IPS-18c (cell line): ENCODE results near the gene NPW.

ENCODE experiments used
- H3K4me3 ChIP-seq: 2 replicates; pipeline ENCODE4 v1.7.0; 2013; ENCODE audit warnings: low read depth, mild to moderate bottlenecking, low read length, moderate library complexity; ENCODE audit not compliant: insufficient read depth
- H3K9me3 ChIP-seq: one replicate; pipeline ENCODE4 v1.6.1; 2013; ENCODE audit warnings: mild to moderate bottlenecking, low read length, moderate library complexity; ENCODE audit not compliant: control insufficient read depth, insufficient read depth

The NPW gene

DNA sequence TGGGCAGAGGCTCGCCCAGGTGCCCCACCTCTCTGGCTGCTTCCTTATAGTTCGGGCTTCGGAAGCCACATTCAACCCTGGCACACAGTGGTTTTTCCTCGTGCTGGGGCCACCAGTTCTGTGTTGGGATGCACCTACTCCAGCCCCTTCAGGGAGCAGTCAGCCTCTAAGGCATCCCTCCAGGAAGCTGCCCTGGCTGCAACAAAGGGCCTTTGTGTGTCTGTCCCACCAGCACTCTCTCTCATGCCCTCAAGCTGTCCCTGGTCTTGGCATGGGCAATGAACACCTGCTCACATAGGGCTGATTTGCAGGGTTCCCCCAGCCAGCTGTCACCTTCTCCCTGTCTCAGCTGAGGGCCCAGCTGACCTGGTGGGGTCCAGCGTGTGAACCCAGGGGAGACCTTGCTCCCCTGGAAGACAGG lies 37.6 kb upstream of the NPW start:
- H3K4me3 ChIP-seq, result no peak overlapping the region
- H3K9me3 ChIP-seq, result peaks cover 3% of the 10 kb centered on the region

DNA sequence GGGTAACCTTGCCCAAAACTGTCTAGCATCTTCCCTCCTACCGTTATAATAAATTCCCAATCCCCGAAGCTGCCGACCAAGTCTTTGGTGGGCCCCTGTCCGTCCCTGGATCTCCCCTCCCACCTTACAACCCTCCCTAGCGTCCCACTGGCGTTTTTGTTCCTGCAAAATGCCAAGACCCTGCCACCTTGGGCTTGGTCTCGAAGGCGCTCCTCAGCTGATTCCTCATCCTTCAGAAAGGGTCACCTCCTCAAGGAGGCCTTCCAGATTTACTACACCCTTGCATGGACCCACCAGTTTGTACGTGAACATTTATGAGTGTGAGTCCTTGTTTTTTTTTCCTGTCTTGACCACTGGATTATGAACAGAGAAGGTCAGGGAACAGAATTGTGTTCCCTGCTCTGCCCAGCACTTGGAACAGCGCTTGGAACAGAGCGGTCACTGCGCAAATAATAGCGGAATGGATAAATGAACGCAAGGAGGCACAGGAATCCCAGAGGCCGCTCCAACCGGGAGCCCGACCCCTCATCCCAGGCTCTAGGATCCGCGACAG lies 36.5 kb upstream of the NPW start:
- Histone ChIP-seq H3K4me3 (peak overlapping the region; percentile 89), H3K9me3 (peaks cover 3% of the 10 kb centered on the region)

DNA sequence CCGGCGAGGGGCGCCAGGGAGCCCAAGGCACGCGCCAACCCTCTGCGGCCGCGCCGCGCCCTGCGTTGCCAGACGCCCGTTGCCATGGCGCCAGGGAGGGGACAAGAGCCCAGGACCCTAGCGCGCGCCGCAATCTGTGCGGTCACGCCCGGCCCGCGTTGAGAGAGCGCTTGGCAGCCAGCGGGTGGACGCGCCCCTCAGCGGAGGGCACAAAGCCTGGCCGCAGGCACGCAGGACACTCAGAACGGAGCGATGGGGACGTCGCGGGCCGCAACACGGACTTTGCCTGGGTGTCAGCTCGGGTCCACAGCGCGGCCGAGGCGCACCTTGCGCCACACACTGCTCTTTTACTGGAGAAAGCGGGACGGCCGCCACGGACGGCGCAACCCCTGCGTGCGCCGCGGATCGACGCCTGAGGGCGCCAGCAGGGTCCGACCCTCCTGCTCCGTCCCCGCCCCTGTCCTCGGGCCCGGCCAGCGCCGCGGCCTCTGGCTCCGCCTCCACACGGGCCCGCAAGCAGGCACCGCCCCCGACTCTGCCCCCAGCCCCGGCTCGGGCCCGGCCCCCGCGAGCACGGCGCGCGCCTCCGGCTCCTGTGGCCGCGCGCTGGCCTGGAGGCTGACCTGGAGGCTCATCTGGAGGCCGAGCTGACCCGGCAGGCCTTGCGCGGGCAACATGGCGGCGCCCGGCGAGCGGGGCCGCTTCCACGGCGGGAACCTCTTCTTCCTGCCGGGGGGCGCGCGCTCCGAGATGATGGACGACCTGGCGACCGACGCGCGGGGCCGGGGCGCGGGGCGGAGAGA lies 35.8 kb upstream of the NPW start, which contains the start of gene GFER:
Gene GFER, plus strand, starts transcription at position 650 of the 803 bp plus-strand sequence. Its CDS starts 26 bp downstream, at position 676.
- Histone ChIP-seq H3K4me3 (peak within 1 kb of the TSS; percentile 89), H3K9me3 (peaks cover 3% of the 10 kb centered on the region)

DNA sequence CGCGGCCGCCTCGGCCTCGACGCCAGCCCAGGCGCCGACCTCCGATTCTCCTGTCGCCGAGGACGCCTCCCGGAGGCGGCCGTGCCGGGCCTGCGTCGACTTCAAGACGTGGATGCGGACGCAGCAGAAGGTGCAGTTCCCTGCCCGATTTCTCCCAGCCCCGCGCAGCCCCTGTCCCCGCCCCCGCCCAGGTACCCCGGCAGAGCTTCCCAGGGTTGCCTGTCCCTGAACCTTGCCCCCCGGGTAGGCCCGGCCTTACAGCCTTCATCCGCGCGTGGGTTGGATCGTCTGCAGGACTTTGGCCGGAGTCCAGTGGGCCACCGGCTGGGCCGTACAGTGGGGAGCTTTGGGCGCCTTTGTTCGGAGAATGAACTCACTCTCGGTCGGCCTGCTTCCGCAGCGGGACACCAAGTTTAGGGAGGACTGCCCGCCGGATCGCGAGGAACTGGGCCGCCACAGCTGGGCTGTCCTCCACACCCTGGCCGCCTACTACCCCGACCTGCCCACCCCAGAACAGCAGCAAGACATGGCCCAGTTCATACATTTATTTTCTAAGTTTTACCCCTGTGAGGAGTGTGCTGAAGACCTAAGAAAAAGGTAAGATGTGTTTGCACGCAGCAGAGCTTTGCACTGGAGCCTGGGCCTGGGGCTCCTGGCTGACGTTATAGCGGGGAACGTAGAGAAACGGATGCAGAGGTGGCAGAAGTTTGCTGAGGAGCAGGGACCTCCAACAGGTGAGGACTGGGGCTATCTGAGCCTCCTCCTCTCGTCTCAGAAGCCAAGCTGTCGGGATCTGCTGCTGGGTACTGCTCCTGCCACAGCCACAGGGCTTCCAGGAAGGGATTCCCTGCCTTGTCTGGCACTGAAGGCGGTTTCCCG lies 35.0 kb upstream of the NPW start:
- Histone ChIP-seq H3K4me3 (peak overlapping the region; percentile 89), H3K9me3 (peaks cover 2% of the 10 kb centered on the region)

DNA sequence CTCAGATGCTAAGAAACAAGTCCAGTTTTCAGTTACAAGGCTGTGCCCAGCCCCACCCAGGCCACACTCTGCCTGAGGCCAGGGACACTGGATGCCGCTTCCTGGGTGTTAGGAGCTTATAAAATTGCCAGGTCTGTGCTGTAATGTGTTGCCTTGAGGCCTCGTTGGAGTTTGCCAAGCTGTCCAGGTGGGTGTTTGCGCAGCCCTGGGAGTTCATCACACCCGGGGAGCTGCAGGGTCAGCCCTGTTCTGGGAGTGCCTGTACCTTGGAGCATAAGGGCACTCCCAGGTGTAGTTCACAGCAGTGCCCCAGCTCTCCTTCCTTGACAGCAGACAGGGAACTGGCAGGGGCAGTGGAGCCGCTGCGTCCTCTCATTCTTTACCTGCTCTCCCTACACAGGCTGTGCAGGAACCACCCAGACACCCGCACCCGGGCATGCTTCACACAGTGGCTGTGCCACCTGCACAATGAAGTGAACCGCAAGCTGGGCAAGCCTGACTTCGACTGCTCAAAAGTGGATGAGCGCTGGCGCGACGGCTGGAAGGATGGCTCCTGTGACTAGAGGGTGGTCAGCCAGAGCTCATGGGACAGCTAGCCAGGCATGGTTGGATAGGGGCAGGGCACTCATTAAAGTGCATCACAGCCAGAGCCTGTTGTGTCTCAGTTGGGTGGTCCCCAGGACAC lies 34.0 kb upstream of the NPW start:
- peak overlapping the region; percentile 89; the same call in 1 of the 2 replicates for H3K4me3 ChIP-seq

DNA sequence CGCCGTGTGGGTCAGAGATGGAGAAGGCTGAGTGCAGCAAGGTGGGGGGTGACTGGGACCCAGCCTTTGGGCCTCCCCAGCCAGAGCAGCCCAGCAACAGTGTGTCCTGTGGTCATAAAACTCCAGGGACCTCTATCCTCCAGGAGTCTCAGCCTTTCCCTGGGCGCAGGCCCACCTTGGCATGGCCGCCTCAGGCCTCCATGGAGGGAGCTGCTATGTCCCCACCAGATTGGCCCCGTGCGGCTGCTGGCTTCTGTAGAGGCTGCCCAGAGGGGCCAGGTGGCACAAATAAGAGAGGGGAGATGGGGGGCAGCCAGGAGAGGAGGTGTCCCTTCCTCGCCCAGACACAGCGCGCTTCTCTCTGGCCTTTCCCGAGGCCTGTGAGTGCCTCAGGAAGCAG lies 32.4 kb upstream of the NPW start:
- Histone ChIP-seq H3K4me3 (no peak overlapping the region), H3K9me3 (no peaks in the 10 kb centered on the region)

More for the DNA sequence above, 34.0 kb upstream of the NPW start:
- H3K9me3 ChIP-seq, result no peaks in the 10 kb centered on the region

DNA sequence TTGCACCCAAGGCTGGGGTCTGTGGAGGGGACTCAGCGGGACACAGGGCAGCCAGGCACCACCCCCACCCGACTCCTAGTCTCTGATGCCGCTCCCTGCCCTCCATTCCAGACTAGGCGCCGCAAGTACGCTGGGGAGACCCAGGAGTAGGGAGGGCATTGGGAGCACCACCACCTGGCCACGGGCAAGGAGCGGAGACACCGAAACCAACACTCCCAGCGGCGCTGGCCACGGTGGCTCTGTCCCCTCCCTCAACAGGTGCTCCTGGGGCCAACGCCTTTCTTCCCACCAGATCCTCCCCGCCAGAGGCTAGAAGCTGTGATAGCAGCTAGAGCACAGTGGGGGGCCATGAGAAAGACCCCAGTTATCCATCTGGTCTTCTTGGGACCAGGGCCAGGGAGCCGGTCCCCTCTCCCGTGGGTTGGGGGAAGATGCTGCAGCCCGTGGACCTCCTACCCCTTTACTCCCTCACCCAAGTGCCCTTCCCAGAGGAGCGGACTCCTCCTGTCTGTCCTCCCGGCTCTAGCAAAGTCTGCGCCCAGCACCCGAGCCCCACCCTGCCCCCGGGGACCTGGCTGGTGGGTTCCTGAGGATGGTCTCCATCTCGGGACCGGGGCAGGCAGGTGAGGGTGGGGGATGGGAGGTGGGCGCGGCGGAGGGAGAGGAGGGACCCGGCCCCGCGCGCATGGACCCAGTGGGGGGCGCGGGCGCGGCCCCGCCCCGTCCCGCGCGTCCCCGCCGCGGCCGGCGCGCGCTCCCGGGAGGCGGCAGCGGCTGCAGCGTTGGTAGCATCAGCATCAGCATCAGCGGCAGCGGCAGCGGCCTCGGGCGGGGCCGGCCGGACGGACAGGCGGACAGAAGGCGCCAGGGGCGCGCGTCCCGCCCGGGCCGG lies 30.1 kb upstream of the NPW start, which contains the start of gene SYNGR3:
Gene SYNGR3, plus strand, starts transcription at position 762 of the 892 bp plus-strand sequence. CDS start 133 bp downstream, outside the sequence.
- Histone ChIP-seq H3K9me3 (no peaks in the 10 kb centered on the region), H3K4me3 (peak within 1 kb of the TSS; percentile 66)

DNA sequence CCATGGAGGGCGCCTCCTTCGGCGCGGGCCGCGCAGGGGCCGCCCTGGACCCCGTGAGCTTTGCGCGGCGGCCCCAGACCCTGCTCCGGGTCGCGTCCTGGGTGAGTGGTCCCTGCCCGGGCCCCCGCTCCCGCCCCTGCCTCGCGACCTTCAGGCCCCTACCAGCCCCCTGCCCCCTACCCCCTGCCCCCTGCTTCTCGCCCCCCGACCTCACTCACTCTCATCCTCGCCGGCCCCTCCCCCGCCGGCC lies 29.6 kb upstream of the NPW start:
- Histone ChIP-seq H3K4me3 (peak overlapping the region; percentile 60; the same call in 1 of the 2 replicates), H3K9me3 (no peaks in the 10 kb centered on the region)

DNA sequence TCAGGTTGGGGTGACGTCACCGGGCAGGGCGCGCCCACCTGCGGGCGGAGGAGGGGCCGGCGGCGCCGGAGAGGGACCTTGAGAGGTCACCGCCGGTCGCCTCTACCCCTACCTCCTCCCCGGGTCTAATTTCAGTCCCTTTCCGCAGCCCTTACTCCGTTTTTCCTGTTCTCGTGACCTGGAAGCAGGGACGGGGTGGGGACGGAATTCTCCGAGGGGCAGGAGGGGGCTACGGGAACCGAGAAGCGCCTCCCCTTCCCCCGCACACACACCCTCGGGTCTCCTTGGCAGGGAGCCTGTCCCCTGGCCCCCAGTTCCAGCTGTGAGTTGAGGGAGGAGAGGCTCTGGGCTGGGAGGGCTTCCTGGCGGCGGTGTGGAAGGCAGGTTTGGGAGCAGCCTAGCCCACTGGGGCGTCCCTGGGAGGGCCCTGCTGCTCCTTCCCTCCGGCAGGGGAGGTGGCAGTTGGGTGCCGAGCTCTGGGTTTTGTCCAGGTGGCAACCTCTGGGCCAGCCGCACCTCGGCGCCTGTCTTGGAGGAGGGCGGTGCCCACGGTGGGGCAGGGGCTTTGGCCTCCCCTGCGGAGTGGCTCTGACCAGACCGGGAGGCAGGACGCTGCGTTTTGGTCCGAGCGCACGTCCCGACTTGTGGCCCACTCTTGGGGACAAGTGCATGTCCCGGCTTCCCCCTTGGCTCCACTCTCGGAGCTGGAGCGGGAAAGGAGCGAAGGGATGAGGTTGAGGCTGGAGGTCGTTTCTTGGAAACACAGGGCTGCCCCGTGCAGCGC lies 29.0 kb upstream of the NPW start:
- peak overlapping the region; percentile 60 for H3K4me3 ChIP-seq
- no peaks in the 10 kb centered on the region for H3K9me3 ChIP-seq

DNA sequence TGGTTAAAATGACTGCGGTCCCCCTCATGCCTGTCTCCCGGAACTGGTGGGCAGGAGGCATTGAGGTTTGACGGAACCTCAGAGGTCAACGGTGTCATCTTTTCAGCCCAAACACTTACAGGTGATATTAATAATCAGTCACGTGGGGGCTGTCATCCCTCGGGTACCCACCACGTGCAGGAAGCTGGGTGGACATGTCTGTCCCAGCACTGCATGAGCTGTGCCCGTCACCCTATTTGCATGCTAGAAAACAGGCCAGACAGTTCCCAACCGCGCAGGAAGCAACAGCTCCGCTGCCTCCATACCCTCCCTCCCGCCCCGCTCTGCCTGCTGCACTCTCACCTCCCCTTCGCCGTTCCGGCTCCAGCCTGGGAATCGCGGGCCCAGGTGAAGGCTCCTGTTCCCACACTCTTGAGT lies 28.4 kb upstream of the NPW start:
- H3K9me3 ChIP-seq, result no peaks in the 10 kb centered on the region
- H3K4me3 ChIP-seq, result peak overlapping the region; percentile 60; the same call in 1 of the 2 replicates

DNA sequence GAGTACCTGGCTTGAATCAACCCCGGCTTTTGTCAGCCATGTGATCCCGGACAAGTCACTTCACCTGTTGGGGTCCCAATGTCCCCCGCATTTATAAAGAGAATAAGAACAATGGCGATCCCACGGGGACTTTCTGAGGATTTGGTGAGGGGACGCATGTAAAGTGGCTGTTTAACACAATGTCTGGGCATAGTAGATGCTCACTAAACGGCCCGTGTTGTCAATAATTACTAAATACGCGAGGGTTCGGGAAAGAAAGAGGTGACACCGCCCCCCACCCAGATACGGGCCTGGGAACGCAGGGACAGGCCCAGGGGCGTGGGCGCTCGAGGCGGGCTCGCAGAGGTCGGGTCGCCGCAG lies 28.0 kb upstream of the NPW start:
- H3K4me3 ChIP-seq, result peak overlapping the region; percentile 34; the same call in 1 of the 2 replicates

DNA sequence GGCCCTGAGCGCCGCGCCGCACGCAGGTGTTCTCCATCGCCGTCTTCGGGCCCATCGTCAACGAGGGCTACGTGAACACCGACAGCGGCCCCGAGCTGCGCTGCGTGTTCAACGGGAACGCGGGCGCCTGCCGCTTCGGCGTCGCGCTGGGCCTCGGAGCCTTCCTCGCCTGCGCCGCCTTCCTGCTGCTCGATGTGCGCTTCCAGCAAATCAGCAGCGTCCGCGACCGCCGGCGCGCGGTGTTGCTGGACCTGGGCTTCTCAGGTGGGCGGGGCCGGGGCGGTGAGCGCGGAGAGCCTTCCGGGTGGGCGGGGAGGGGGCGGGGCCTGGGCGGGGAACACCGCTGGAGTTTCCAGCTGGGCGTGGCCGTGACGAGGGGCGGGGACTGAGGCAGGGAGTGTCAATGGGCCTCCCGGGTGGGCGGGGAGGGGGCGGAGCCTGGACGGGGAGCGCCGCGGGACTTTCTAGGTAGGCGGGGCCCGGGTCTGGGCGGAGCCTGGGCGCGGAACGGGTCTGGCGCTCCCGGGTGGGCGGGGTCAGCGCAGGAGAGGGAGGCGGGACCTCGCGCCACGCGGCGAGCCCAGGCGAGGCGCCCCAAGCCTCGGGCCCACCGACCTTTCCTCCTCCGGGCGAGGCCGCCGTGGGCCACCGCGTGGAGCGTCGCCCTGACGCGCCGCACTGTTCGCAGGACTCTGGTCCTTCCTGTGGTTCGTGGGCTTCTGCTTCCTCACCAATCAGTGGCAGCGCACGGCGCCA lies 27.5 kb upstream of the NPW start:
- peak overlapping the region; percentile 34; the same call in 1 of the 2 replicates for H3K4me3 ChIP-seq

More for the DNA sequence above, 28.0 kb upstream of the NPW start:
- no peaks in the 10 kb centered on the region for H3K9me3 ChIP-seq

DNA sequence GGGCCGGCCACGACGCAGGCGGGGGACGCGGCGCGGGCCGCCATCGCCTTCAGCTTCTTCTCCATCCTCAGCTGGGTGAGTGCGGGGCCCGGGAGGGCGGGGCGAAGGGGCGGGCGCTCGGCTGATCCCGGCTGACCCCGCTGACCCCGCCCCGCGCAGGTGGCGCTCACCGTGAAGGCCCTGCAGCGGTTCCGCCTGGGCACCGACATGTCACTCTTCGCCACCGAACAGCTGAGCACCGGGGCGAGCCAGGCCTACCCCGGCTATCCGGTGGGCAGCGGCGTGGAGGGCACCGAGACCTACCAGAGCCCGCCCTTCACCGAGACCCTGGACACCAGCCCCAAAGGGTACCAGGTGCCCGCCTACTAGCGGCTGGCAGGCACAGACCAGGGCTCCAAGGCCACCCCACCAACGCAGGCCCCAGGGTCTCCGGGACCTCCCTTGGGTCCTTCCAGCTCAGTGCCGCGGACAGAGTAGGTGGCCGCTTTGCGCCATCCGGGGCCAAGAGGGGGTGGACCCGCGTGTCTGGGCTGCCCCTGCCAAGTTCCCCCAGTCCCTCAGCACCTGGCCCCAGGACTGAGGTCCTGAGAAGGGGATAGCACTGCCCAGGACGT lies 26.8 kb upstream of the NPW start:
- H3K4me3 ChIP-seq, result peak overlapping the region; percentile 34; the same call in 1 of the 2 replicates
- no peaks in the 10 kb centered on the region for H3K9me3 ChIP-seq

More for the DNA sequence above, 27.5 kb upstream of the NPW start:
- no peaks in the 10 kb centered on the region for H3K9me3 ChIP-seq

DNA sequence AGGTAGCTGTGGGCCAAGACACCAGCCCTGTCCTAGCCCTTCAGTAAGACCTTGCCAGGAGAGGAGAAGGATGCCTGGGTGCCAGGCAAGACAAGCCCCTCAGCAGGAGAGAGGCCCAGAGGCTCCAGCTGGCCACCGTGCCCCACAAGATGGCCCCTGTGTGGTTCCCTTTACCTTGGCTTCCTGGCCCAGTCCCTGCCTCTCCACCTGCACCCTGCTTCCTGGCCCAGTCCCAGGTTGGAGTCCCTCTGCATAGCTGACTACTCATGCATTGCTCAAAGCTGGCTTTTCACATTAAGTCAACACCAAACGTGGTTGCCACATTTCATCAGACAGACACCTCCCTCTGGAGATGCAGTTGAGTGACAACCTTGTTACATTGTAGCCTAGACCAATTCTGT lies 25.9 kb upstream of the NPW start:
- H3K4me3 ChIP-seq, result no peak overlapping the region

More for the DNA sequence above, 25.9 kb upstream of the NPW start:
- H3K9me3 ChIP-seq, result no peaks in the 10 kb centered on the region
